Gastroesophageal sphincter (tissue), 3 donors: ENCODE data around the gene SLC43A2.

Experiments
- EP300 ChIP-seq: sonication (generic); formaldehyde crosslinking; IDR thresholded peaks from one replicate; pipeline ENCODE4 v1.6.1; 2017; ENCODE audit warnings: antibody characterized with exemption, mild to moderate bottlenecking
- POLR2AphosphoS5 ChIP-seq: sonication (generic); formaldehyde crosslinking; IDR thresholded peaks from one replicate; pipeline ENCODE4 v1.6.1; 2017; ENCODE audit warnings: antibody characterized with exemption
- TF ChIP-seq, protein P1 (sequence below), 4 experiments: fragments of 200-600 bp in 2 of 4; fragments of 450-650 bp in 2 of 4; sonication (generic) in 1 of 4; IDR thresholded peaks; one replicate each; pipeline ENCODE4 v1.5.1; 2017 to 2019; ENCODE audit warnings: antibody characterized with exemption in 4 of 4, mild to moderate bottlenecking in 2 of 4, moderate library complexity in 2 of 4

DNA sequence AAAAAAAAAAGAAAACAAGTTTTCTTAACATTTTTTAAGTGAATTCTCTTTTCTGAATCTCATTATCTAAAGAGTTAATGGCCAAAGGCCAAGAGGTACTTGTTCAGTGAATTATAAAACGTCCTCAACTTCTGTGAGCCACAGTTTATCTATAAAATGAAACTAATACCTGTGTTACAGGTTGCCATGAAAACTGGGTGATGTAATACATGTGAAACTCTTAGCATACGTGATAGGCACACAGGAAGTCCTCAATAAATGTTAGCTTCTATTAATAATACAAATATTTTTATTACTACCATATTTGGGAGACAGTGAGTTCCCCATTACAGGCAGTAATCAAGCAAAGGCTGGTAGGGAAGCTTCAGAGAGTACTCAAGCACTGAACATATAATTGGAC lies 98.8 kb downstream of the SLC43A2 start:
- TF ChIP-seq EP300 = no peak
- TF ChIP-seq, protein P1, sequence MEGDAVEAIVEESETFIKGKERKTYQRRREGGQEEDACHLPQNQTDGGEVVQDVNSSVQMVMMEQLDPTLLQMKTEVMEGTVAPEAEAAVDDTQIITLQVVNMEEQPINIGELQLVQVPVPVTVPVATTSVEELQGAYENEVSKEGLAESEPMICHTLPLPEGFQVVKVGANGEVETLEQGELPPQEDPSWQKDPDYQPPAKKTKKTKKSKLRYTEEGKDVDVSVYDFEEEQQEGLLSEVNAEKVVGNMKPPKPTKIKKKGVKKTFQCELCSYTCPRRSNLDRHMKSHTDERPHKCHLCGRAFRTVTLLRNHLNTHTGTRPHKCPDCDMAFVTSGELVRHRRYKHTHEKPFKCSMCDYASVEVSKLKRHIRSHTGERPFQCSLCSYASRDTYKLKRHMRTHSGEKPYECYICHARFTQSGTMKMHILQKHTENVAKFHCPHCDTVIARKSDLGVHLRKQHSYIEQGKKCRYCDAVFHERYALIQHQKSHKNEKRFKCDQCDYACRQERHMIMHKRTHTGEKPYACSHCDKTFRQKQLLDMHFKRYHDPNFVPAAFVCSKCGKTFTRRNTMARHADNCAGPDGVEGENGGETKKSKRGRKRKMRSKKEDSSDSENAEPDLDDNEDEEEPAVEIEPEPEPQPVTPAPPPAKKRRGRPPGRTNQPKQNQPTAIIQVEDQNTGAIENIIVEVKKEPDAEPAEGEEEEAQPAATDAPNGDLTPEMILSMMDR (IDR thresholded peaks at IDR 0.05) = no peak
- TF ChIP-seq POLR2AphosphoS5 = no peak
